H9 (cell line): ENCODE results near the gene ETF1. TPM values are rescaled to one million over a fixed set of nuclear protein-coding genes. Genes with fewer than 3 reads are reported as not detected.
A peak's percentile ranks its signal among the peaks of the same experiment; 100 is the strongest.

Source experiments
- DNase-seq: peaks from one replicate; pipeline ENCODE4 v3.0.0-alpha.2; 2017
- H2AFZ ChIP-seq: one replicate; pipeline ENCODE4 v1.6.1; 2013; ENCODE audit warnings: mild to moderate bottlenecking, low read length, control low read depth, moderate library complexity
- H2AK5ac ChIP-seq: 2 replicates; pipeline ENCODE4 v1.6.1; 2013; ENCODE audit warnings: low read length, control low read depth, mixed read lengths; ENCODE audit not compliant: insufficient read length
- H2BK120ac ChIP-seq: one replicate; pipeline ENCODE4 v1.6.1; 2013; ENCODE audit warnings: low read depth, mild to moderate bottlenecking, low read length, control low read depth, inconsistent platforms; ENCODE audit not compliant: poor library complexity, severe bottlenecking
- H2BK12ac ChIP-seq: 2 replicates; pipeline ENCODE4 v1.6.1; 2013; ENCODE audit warnings: low read length, control low read depth, mixed read lengths, low read depth; ENCODE audit not compliant: insufficient read length
- H2BK15ac ChIP-seq: 2 replicates; pipeline ENCODE4 v1.6.1; 2013; ENCODE audit warnings: low read depth, low read length, control low read depth
- H2BK20ac ChIP-seq: one replicate; pipeline ENCODE4 v1.6.1; 2013; ENCODE audit warnings: low read depth, mild to moderate bottlenecking, low read length, control low read depth, inconsistent platforms; ENCODE audit not compliant: poor library complexity, severe bottlenecking
- H2BK5ac ChIP-seq: 2 replicates; pipeline ENCODE4 v1.6.1; 2013; ENCODE audit warnings: low read length, control low read depth, mixed read lengths; ENCODE audit not compliant: insufficient read length
- H3K14ac ChIP-seq: 2 replicates; pipeline ENCODE4 v1.6.1; 2013; ENCODE audit warnings: low read length, control low read depth; ENCODE audit not compliant: insufficient read depth
- H3K18ac ChIP-seq: 2 replicates; pipeline ENCODE4 v1.6.1; 2013; ENCODE audit warnings: low read depth, mild to moderate bottlenecking, mixed read lengths, low read length, control low read depth; ENCODE audit not compliant: insufficient read length
- H3K23ac ChIP-seq: 2 replicates; pipeline ENCODE4 v1.6.1; 2013; ENCODE audit warnings: low read length, control low read depth, mixed read lengths, low read depth; ENCODE audit not compliant: insufficient read length
- H3K23me2 ChIP-seq: 2 replicates; pipeline ENCODE4 v1.6.1; 2013; ENCODE audit warnings: low read depth, mild to moderate bottlenecking, mixed read lengths, low read length, control low read depth; ENCODE audit not compliant: insufficient read length, poor library complexity, severe bottlenecking
- H3K27ac ChIP-seq: 2 replicates; pipeline ENCODE4 v1.5.1; 2013; ENCODE audit warnings: low read length, control low read depth, mixed read lengths, low read depth; ENCODE audit not compliant: insufficient read length
- H3K27me3 ChIP-seq: 2 replicates; pipeline ENCODE4 v1.6.1; 2013; ENCODE audit warnings: low read length, control low read depth, inconsistent platforms; ENCODE audit not compliant: insufficient read depth
- H3K4ac ChIP-seq: 2 replicates; pipeline ENCODE4 v1.6.1; 2013; ENCODE audit warnings: low read depth, mild to moderate bottlenecking, control low read depth, inconsistent platforms, low read length, moderate library complexity
- H3K4me1 ChIP-seq: 2 replicates; pipeline ENCODE4 v1.6.1; 2013; ENCODE audit warnings: low read length, control low read depth, inconsistent platforms; ENCODE audit not compliant: insufficient read depth
- H3K4me2 ChIP-seq: 2 replicates; pipeline ENCODE4 v1.6.1; 2013; ENCODE audit warnings: low read length, control low read depth, mixed read lengths; ENCODE audit not compliant: insufficient read length, insufficient read depth
- H3K56ac ChIP-seq: 2 replicates; pipeline ENCODE4 v1.6.1; 2013; ENCODE audit warnings: low read depth, mild to moderate bottlenecking, mixed read lengths, low read length, control low read depth; ENCODE audit not compliant: insufficient read length
- H3K79me1 ChIP-seq: 2 replicates; pipeline ENCODE4 v1.6.1; 2013; ENCODE audit warnings: low read depth, mild to moderate bottlenecking, moderate library complexity, low read length, control low read depth, inconsistent platforms; ENCODE audit not compliant: insufficient read depth, poor library complexity, severe bottlenecking
- H3K79me2 ChIP-seq: 2 replicates; pipeline ENCODE4 v1.6.1; 2013; ENCODE audit warnings: low read length, control low read depth, inconsistent platforms; ENCODE audit not compliant: insufficient read depth
- H3K9ac ChIP-seq: 2 replicates; pipeline ENCODE4 v1.6.1; 2013; ENCODE audit warnings: low read length, control low read depth, mixed read lengths; ENCODE audit not compliant: insufficient read length; ENCODE audit errors: extremely low read depth
- H3K9me3 ChIP-seq: one replicate; pipeline ENCODE4 v1.6.1; 2013; ENCODE audit warnings: low read depth, low read length, inconsistent platforms; ENCODE audit not compliant: control insufficient read depth
- H3T11ph ChIP-seq: one replicate; pipeline ENCODE4 v1.6.1; 2013; ENCODE audit warnings: mild to moderate bottlenecking, low read length, control low read depth, inconsistent platforms
- H4K20me1 ChIP-seq: one replicate; pipeline ENCODE4 v1.6.1; 2013; ENCODE audit not compliant: control insufficient read depth, insufficient read length, insufficient read depth
- H4K5ac ChIP-seq: 2 replicates; pipeline ENCODE4 v1.6.1; 2013; ENCODE audit warnings: low read depth, mild to moderate bottlenecking, mixed read lengths, low read length, control low read depth; ENCODE audit not compliant: insufficient read length
- H4K8ac ChIP-seq: replicated peaks from 2 replicates; pipeline ENCODE4 v1.6.1; 2013; ENCODE audit warnings: low read length, control low read depth, mixed read lengths, low read depth; ENCODE audit not compliant: insufficient read length
- H4K91ac ChIP-seq: 2 replicates; pipeline ENCODE4 v1.6.1; 2013; ENCODE audit warnings: low read depth, mild to moderate bottlenecking, moderate library complexity, mixed read lengths, low read length, control low read depth; ENCODE audit not compliant: insufficient read length
- H3K27ac Mint-ChIP-seq, 3 experiments: 2 replicates in 2 of 3; 3 replicates in 1 of 3; pipeline ENCODE4 v1.8.0; 2020 to 2021; ENCODE audit warnings: mixed read lengths in 3 of 3, mild to moderate bottlenecking in 1 of 3, moderate library complexity in 1 of 3
- H3K27me3 Mint-ChIP-seq: 2 replicates; pipeline ENCODE4 v1.8.0; 2021; ENCODE audit warnings: low read depth, mild to moderate bottlenecking, moderate library complexity, mixed read lengths
- H3K36me3 Mint-ChIP-seq, 3 experiments: 2 replicates in 2 of 3; 3 replicates in 1 of 3; pipeline ENCODE4 v1.8.0; 2020 to 2021; ENCODE audit warnings: low read depth in 3 of 3, mixed read lengths in 3 of 3; ENCODE audit not compliant: insufficient read depth in 1 of 3
- H3K4me1 Mint-ChIP-seq, 2 experiments: 2 replicates each; pipeline ENCODE4 v1.8.0; 2020; ENCODE audit warnings: mixed read lengths in 2 of 2
- H3K4me3 Mint-ChIP-seq, 2 experiments: 2 replicates in 1 of 2; 3 replicates in 1 of 2; pipeline ENCODE4 v1.8.0; 2020 to 2021; ENCODE audit warnings: mild to moderate bottlenecking in 2 of 2, mixed read lengths in 2 of 2, moderate library complexity in 1 of 2
- H3K9me3 Mint-ChIP-seq, 2 experiments: 2 replicates in 1 of 2; 3 replicates in 1 of 2; pipeline ENCODE4 v1.8.0; 2020; ENCODE audit warnings: mild to moderate bottlenecking in 2 of 2, mixed read lengths in 2 of 2, moderate library complexity in 1 of 2
- WGBS: extraction: QIAGEN DNeasy Blood & Tissue Kit; methylation state at CpG from one replicate; pipeline ENCODE4 v1.1.7; 2013; ENCODE audit warnings: missing lambda C conversion rate, low lambda C conversion rate, mixed read lengths; ENCODE audit not compliant: insufficient read length; ENCODE audit errors: extremely low coverage; 5-methylcytosine and 5-hydroxymethylcytosine counted together
- total RNA-seq: library from RNA; stranded (reverse); gene quantifications from 2 replicates; pipeline ENCODE4 v1.2.1, GENCODE V29; 2021
- TF ChIP-seq, protein P1 (sequence below): fragments of 200-600 bp; sonication (generic); conservative IDR thresholded peaks from 3 replicates; pipeline ENCODE4 v1.8.0; 2021; ENCODE audit warnings: antibody characterized with exemption, mild to moderate bottlenecking

Gene ETF1
- total RNA-seq, 1 experiment from 2014 or later = 175 TPM

DNA sequence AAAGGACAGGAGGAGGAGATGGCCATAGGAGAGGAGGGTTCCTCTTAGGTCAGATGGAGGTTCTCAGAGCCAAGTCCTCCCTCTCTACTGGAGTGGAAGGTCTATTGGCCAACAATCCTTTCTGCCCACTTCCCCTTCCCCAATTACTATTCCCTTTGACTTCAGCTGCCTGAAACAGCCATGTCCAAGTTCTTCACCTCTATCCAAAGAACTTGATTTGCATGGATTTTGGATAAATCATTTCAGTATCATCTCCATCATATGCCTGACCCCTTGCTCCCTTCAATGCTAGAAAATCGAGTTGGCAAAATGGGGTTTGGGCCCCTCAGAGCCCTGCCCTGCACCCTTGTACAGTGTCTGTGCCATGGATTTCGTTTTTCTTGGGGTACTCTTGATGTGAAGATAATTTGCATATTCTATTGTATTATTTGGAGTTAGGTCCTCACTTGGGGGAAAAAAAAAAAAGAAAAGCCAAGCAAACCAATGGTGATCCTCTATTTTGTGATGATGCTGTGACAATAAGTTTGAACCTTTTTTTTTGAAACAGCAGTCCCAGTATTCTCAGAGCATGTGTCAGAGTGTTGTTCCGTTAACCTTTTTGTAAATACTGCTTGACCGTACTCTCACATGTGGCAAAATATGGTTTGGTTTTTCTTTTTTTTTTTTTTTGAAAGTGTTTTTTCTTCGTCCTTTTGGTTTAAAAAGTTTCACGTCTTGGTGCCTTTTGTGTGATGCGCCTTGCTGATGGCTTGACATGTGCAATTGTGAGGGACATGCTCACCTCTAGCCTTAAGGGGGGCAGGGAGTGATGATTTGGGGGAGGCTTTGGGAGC lies 74.7 kb downstream of the ETF1 start:
- Histone ChIP-seq H4K91ac (no peak overlapping the region), H2BK15ac (no peak overlapping the region), H3K4ac (no peak overlapping the region), H4K5ac (no peak overlapping the region), H3K9me3 (no peaks in the 10 kb centered on the region), H2BK5ac (no peak overlapping the region), H3K27me3 (no peaks in the 10 kb centered on the region; the same call in 1 of the 2 replicates), H2BK20ac (no peak overlapping the region), H3K79me1 (no peaks in the 10 kb centered on the region), H2AFZ (no peak overlapping the region), H3K4me2 (no peak overlapping the region), H2BK120ac (no peak overlapping the region), H3K14ac (no peak overlapping the region), H3K27ac (no peak overlapping the region), H3K56ac (no peak overlapping the region), H3K18ac (no peak overlapping the region), H3K79me2 (no peaks in the 10 kb centered on the region), H3K9ac (no peak overlapping the region), H4K8ac (no peak overlapping the region), H2BK12ac (no peak overlapping the region), H2AK5ac (no peak overlapping the region), H3K23me2 (peaks cover 22% of the 10 kb centered on the region), H3K4me1 (0 out of 2 replicates have a peak, but pooled peaks cover 1% of the 10 kb centered on the region), H3K23ac (no peak overlapping the region), H3T11ph (no peak overlapping the region), H4K20me1 (no peaks in the 10 kb centered on the region)
- peak overlapping the region; percentile 36 to 86; a peak in 4 of 5 replicates for H3K4me3 Mint-ChIP-seq
- no CpG with 5 or more reads among the region's 7 CpGs for WGBS
- no peak for DNase-seq
- H3K9me3 Mint-ChIP-seq = peaks cover 0 to 11% of the 10 kb centered on the region in 2 experiments; a peak in 2 of 5 replicates
- TF ChIP-seq, protein P1, sequence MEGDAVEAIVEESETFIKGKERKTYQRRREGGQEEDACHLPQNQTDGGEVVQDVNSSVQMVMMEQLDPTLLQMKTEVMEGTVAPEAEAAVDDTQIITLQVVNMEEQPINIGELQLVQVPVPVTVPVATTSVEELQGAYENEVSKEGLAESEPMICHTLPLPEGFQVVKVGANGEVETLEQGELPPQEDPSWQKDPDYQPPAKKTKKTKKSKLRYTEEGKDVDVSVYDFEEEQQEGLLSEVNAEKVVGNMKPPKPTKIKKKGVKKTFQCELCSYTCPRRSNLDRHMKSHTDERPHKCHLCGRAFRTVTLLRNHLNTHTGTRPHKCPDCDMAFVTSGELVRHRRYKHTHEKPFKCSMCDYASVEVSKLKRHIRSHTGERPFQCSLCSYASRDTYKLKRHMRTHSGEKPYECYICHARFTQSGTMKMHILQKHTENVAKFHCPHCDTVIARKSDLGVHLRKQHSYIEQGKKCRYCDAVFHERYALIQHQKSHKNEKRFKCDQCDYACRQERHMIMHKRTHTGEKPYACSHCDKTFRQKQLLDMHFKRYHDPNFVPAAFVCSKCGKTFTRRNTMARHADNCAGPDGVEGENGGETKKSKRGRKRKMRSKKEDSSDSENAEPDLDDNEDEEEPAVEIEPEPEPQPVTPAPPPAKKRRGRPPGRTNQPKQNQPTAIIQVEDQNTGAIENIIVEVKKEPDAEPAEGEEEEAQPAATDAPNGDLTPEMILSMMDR = no peak
- H3K27ac Mint-ChIP-seq = peak overlapping the region in 1 of 3 experiments; percentile 73; a peak in 3 of 7 replicates
- H3K36me3 Mint-ChIP-seq = peaks cover 18 to 28% (median 26%) of the 10 kb centered on the region in 3 experiments
- H3K4me1 Mint-ChIP-seq = peaks cover 34% of the 10 kb centered on the region in 2 experiments
- H3K27me3 Mint-ChIP-seq = peaks cover 22% of the 10 kb centered on the region
